COLO668 (cell line): ENCODE results near the gene KLHL29.

Source experiments
- DNase-seq: peaks from one replicate; lab custom pipeline; 2025; ENCODE audit not compliant: unreplicated experiment; lab: John Stamatoyannopoulos, UW

The KLHL29 gene

GRCh38 chr2:23603581-23603980 lies 218.6 kb downstream of the KLHL29 start:
- no peak for DNase-seq

- no peak for DNase-seq
Observed at GRCh38 chr2:23604731-23605130, 219.8 kb downstream of the KLHL29 start.

- DNase-seq: no peak
Observed at GRCh38 chr2:23605236-23605635, 220.3 kb downstream of the KLHL29 start.

- DNase-seq: no peak
Observed at GRCh38 chr2:23606196-23606595, 221.2 kb downstream of the KLHL29 start.

GRCh38 chr2:23606968-23607367 lies 222.0 kb downstream of the KLHL29 start:
- no peak for DNase-seq

GRCh38 chr2:23607925-23608324 lies 222.9 kb downstream of the KLHL29 start:
- no peak for DNase-seq

- DNase-seq: no peak
Observed at GRCh38 chr2:23609254-23609653, 224.3 kb downstream of the KLHL29 start.

- DNase-seq: no peak
Observed at GRCh38 chr2:23611839-23612238, 226.9 kb downstream of the KLHL29 start.

- DNase-seq: no peak
Observed at GRCh38 chr2:23614701-23615100, 229.7 kb downstream of the KLHL29 start.

- DNase-seq: no peak
Observed at GRCh38 chr2:23615216-23616020, 230.4 kb downstream of the KLHL29 start.

GRCh38 chr2:23616630-23617029 lies 231.7 kb downstream of the KLHL29 start:
- no peak for DNase-seq

GRCh38 chr2:23617167-23617810 lies 232.3 kb downstream of the KLHL29 start:
- no peak for DNase-seq

GRCh38 chr2:23617811-23618215 lies 232.8 kb downstream of the KLHL29 start:
- no peak for DNase-seq

GRCh38 chr2:23618265-23618664 lies 233.3 kb downstream of the KLHL29 start:
- no peak for DNase-seq

- no peak for DNase-seq
Observed at GRCh38 chr2:23618794-23619530, 234.0 kb downstream of the KLHL29 start.

GRCh38 chr2:23619941-23620340 lies 235.0 kb downstream of the KLHL29 start:
- no peak for DNase-seq

GRCh38 chr2:23620841-23621341 lies 235.9 kb downstream of the KLHL29 start:
- no peak for DNase-seq

GRCh38 chr2:23621616-23622015 lies 236.6 kb downstream of the KLHL29 start:
- DNase-seq: no peak

- DNase-seq: no peak
Observed at GRCh38 chr2:23622466-23622865, 237.5 kb downstream of the KLHL29 start.

- no peak for DNase-seq
Observed at GRCh38 chr2:23622966-23623675, 238.1 kb downstream of the KLHL29 start.

GRCh38 chr2:23624378-23624777 lies 239.4 kb downstream of the KLHL29 start:
- DNase-seq: peak; percentile 28
